T-helper 1 cell treated with Interleukin-12 subunit alpha and Interleukin-12 subunit beta and Interleukin-4 antibody, amounts not matched to agents 30 μg/mL and 1 μg/mL, for 36 hours (primary cell): ENCODE measurements around the gene RAD23A.

ENCODE experiments used
- H3K27ac Mint-ChIP-seq: one replicate; pipeline ENCODE4 v1.8.0; 2021; ENCODE audit warnings: mild to moderate bottlenecking, mixed read lengths
- H3K27me3 Mint-ChIP-seq: one replicate; pipeline ENCODE4 v1.8.0; 2021; ENCODE audit warnings: low read depth, mixed read lengths
- H3K36me3 Mint-ChIP-seq: one replicate; pipeline ENCODE4 v1.8.0; 2021; ENCODE audit warnings: low read depth, mixed read lengths
- H3K4me1 Mint-ChIP-seq: one replicate; pipeline ENCODE4 v1.8.0; 2021; ENCODE audit warnings: low read depth, mixed read lengths
- H3K4me3 Mint-ChIP-seq: one replicate; pipeline ENCODE4 v1.8.0; 2021; ENCODE audit warnings: mild to moderate bottlenecking, moderate library complexity, mixed read lengths
- H3K9me3 Mint-ChIP-seq: one replicate; pipeline ENCODE4 v1.8.0; 2021; ENCODE audit warnings: mixed read lengths

The RAD23A gene

GRCh38 chr19:12979974-12980373 lies 34.3 kb downstream of the RAD23A start:
- H3K36me3 Mint-ChIP-seq, result no peaks in the 10 kb centered on the region

GRCh38 chr19:12982648-12983047 lies 37.0 kb downstream of the RAD23A start:
- no peak overlapping the region for H3K4me3 Mint-ChIP-seq
- no peaks in the 10 kb centered on the region for H3K9me3 Mint-ChIP-seq
- H3K36me3 Mint-ChIP-seq, result no peaks in the 10 kb centered on the region
- H3K4me1 Mint-ChIP-seq, result no peaks in the 10 kb centered on the region
- no peak overlapping the region for H3K27ac Mint-ChIP-seq
- H3K27me3 Mint-ChIP-seq, result peaks cover 13% of the 10 kb centered on the region

More at GRCh38 chr19:12979974-12980373, 34.3 kb downstream of the RAD23A start:
- no peak overlapping the region for H3K27ac Mint-ChIP-seq
- H3K4me1 Mint-ChIP-seq, result no peaks in the 10 kb centered on the region
- no peak overlapping the region for H3K4me3 Mint-ChIP-seq
- peaks cover 11% of the 10 kb centered on the region for H3K27me3 Mint-ChIP-seq
- no peaks in the 10 kb centered on the region for H3K9me3 Mint-ChIP-seq

- no peaks in the 10 kb centered on the region for H3K36me3 Mint-ChIP-seq
- no peak overlapping the region for H3K4me3 Mint-ChIP-seq
- peaks cover 9% of the 10 kb centered on the region for H3K27me3 Mint-ChIP-seq
- no peaks in the 10 kb centered on the region for H3K9me3 Mint-ChIP-seq
- no peak overlapping the region for H3K27ac Mint-ChIP-seq
- no peaks in the 10 kb centered on the region for H3K4me1 Mint-ChIP-seq
Observed at GRCh38 chr19:12983091-12983490, 37.4 kb downstream of the RAD23A start.

- peaks cover 8% of the 10 kb centered on the region for H3K27me3 Mint-ChIP-seq
- H3K4me1 Mint-ChIP-seq, result no peaks in the 10 kb centered on the region
- H3K4me3 Mint-ChIP-seq, result no peak overlapping the region
- no peaks in the 10 kb centered on the region for H3K36me3 Mint-ChIP-seq
- no peaks in the 10 kb centered on the region for H3K9me3 Mint-ChIP-seq
- no peak overlapping the region for H3K27ac Mint-ChIP-seq
Observed at GRCh38 chr19:12983542-12984142, 38.0 kb downstream of the RAD23A start.

GRCh38 chr19:12984143-12984627 lies 38.5 kb downstream of the RAD23A start:
- no peaks in the 10 kb centered on the region for H3K9me3 Mint-ChIP-seq
- H3K27ac Mint-ChIP-seq, result no peak overlapping the region
- H3K27me3 Mint-ChIP-seq, result peaks cover 8% of the 10 kb centered on the region
- no peaks in the 10 kb centered on the region for H3K36me3 Mint-ChIP-seq
- H3K4me1 Mint-ChIP-seq, result no peaks in the 10 kb centered on the region
- no peak overlapping the region for H3K4me3 Mint-ChIP-seq

- Mint-ChIP-seq H3K9me3 (no peaks in the 10 kb centered on the region), H3K4me1 (no peaks in the 10 kb centered on the region), H3K27ac (no peak overlapping the region), H3K27me3 (peaks cover 8% of the 10 kb centered on the region), H3K4me3 (no peak overlapping the region), H3K36me3 (no peaks in the 10 kb centered on the region)
Observed at GRCh38 chr19:12984683-12985048, 39.0 kb downstream of the RAD23A start.

- Mint-ChIP-seq H3K9me3 (no peaks in the 10 kb centered on the region), H3K36me3 (no peaks in the 10 kb centered on the region), H3K27me3 (peaks cover 8% of the 10 kb centered on the region)
Observed at GRCh38 chr19:12985049-12985776, 39.6 kb downstream of the RAD23A start.

GRCh38 chr19:12986726-12987125 lies 41.1 kb downstream of the RAD23A start:
- no peaks in the 10 kb centered on the region for H3K9me3 Mint-ChIP-seq
- no peaks in the 10 kb centered on the region for H3K4me1 Mint-ChIP-seq
- peaks cover 16% of the 10 kb centered on the region for H3K27me3 Mint-ChIP-seq
- H3K4me3 Mint-ChIP-seq, result no peak overlapping the region
- no peaks in the 10 kb centered on the region for H3K36me3 Mint-ChIP-seq
- H3K27ac Mint-ChIP-seq, result no peak overlapping the region

More at GRCh38 chr19:12985049-12985776, 39.6 kb downstream of the RAD23A start:
- Mint-ChIP-seq H3K27ac (no peak overlapping the region), H3K4me1 (no peaks in the 10 kb centered on the region), H3K4me3 (no peak overlapping the region)

- no peaks in the 10 kb centered on the region for H3K36me3 Mint-ChIP-seq
Observed at GRCh38 chr19:12987190-12987589, 41.5 kb downstream of the RAD23A start.

GRCh38 chr19:12987781-12988180 lies 42.1 kb downstream of the RAD23A start:
- H3K4me3 Mint-ChIP-seq, result no peak overlapping the region
- H3K36me3 Mint-ChIP-seq, result no peaks in the 10 kb centered on the region
- H3K27ac Mint-ChIP-seq, result no peak overlapping the region
- H3K4me1 Mint-ChIP-seq, result no peaks in the 10 kb centered on the region
- peaks cover 16% of the 10 kb centered on the region for H3K27me3 Mint-ChIP-seq
- no peaks in the 10 kb centered on the region for H3K9me3 Mint-ChIP-seq

More at GRCh38 chr19:12987190-12987589, 41.5 kb downstream of the RAD23A start:
- Mint-ChIP-seq H3K9me3 (no peaks in the 10 kb centered on the region), H3K27me3 (peaks cover 16% of the 10 kb centered on the region), H3K4me3 (no peak overlapping the region), H3K27ac (no peak overlapping the region), H3K4me1 (no peaks in the 10 kb centered on the region)

- H3K27me3 Mint-ChIP-seq, result peaks cover 37% of the 10 kb centered on the region
- H3K36me3 Mint-ChIP-seq, result no peaks in the 10 kb centered on the region
- H3K4me1 Mint-ChIP-seq, result peaks cover 5% of the 10 kb centered on the region
- no peak overlapping the region for H3K27ac Mint-ChIP-seq
- H3K4me3 Mint-ChIP-seq, result no peak overlapping the region
- no peaks in the 10 kb centered on the region for H3K9me3 Mint-ChIP-seq
Observed at GRCh38 chr19:12990431-12990830, 44.8 kb downstream of the RAD23A start.

GRCh38 chr19:12990853-12991252 lies 45.2 kb downstream of the RAD23A start:
- Mint-ChIP-seq H3K4me3 (no peak overlapping the region), H3K4me1 (peaks cover 5% of the 10 kb centered on the region), H3K27me3 (peaks cover 35% of the 10 kb centered on the region), H3K9me3 (no peaks in the 10 kb centered on the region), H3K27ac (no peak overlapping the region), H3K36me3 (no peaks in the 10 kb centered on the region)

GRCh38 chr19:12991296-12991695 lies 45.6 kb downstream of the RAD23A start:
- no peaks in the 10 kb centered on the region for H3K36me3 Mint-ChIP-seq
- no peaks in the 10 kb centered on the region for H3K9me3 Mint-ChIP-seq
- peaks cover 5% of the 10 kb centered on the region for H3K4me1 Mint-ChIP-seq
- H3K27me3 Mint-ChIP-seq, result peaks cover 38% of the 10 kb centered on the region
- no peak overlapping the region for H3K27ac Mint-ChIP-seq
- no peak overlapping the region for H3K4me3 Mint-ChIP-seq

GRCh38 chr19:12992729-12993128 lies 47.1 kb downstream of the RAD23A start:
- Mint-ChIP-seq H3K27ac (no peak overlapping the region), H3K36me3 (no peaks in the 10 kb centered on the region), H3K27me3 (peaks cover 43% of the 10 kb centered on the region), H3K4me3 (no peak overlapping the region), H3K9me3 (no peaks in the 10 kb centered on the region), H3K4me1 (peaks cover 5% of the 10 kb centered on the region)

- Mint-ChIP-seq H3K9me3 (no peaks in the 10 kb centered on the region), H3K36me3 (no peaks in the 10 kb centered on the region), H3K4me1 (peaks cover 5% of the 10 kb centered on the region), H3K27ac (no peak overlapping the region), H3K27me3 (peaks cover 50% of the 10 kb centered on the region), H3K4me3 (no peak overlapping the region)
Observed at GRCh38 chr19:12993562-12993961, 47.9 kb downstream of the RAD23A start.
